Fibroblast of lung (primary cell): ENCODE data around the gene IP6K2. TPM values are rescaled to one million over a fixed set of nuclear protein-coding genes. Genes with fewer than 3 reads are reported as not detected.
A peak's percentile ranks its signal among the peaks of the same experiment; 100 is the strongest.
"Not testable (repeated sequence)": the region's sequence is repeated elsewhere in the genome, so short reads cannot be mapped to it uniquely, and the experiment has no call there.

Source experiments
- DNase-seq, 2 donors: peaks; one replicate each; pipeline versions ENCODE4 v3.0.0 to v3.0.0-alpha.2; 2010; ENCODE audit warnings: low read depth in 2 of 2
- H2AFZ ChIP-seq: 2 replicates; pipeline ENCODE4 v1.5.1; 2012; ENCODE audit warnings: low read length, control low read depth, inconsistent platforms
- H3K27ac ChIP-seq: 2 replicates; pipeline ENCODE4 v1.5.1; 2011; ENCODE audit warnings: low read length, control low read depth; ENCODE audit not compliant: insufficient read depth
- H3K27me3 ChIP-seq: 2 replicates; pipeline ENCODE4 v1.5.1; 2011; ENCODE audit warnings: mild to moderate bottlenecking, low read length; ENCODE audit not compliant: control insufficient read depth, insufficient read depth
- H3K36me3 ChIP-seq: 2 replicates; pipeline ENCODE4 v1.5.1; 2011; ENCODE audit warnings: low read length; ENCODE audit not compliant: control insufficient read depth, insufficient read depth
- H3K4me1 ChIP-seq: 2 replicates; pipeline ENCODE4 v1.5.1; 2011; ENCODE audit warnings: low read length; ENCODE audit not compliant: control insufficient read depth, insufficient read depth; ENCODE audit errors: extremely low read depth
- H3K4me2 ChIP-seq: 2 replicates; pipeline ENCODE4 v1.5.1; 2011; ENCODE audit warnings: low read length, control low read depth; ENCODE audit not compliant: insufficient read depth; ENCODE audit errors: extremely low read depth
- H3K4me3 ChIP-seq, 4 experiments: fragments of 200-600 bp in 1 of 4; sonication (generic) in 1 of 4; replicated peaks in 1 of 4; 2 replicates each; pipeline ENCODE4 v1.5.1; 2011 to 2016; ENCODE audit warnings: low read length in 4 of 4, low read depth in 3 of 4, mild to moderate bottlenecking in 3 of 4, control low read depth in 2 of 4, inconsistent platforms in 1 of 4, mixed read lengths in 1 of 4; ENCODE audit not compliant: insufficient read depth in 1 of 4; ENCODE audit errors: control extremely low read depth in 1 of 4
- H3K79me2 ChIP-seq: 2 replicates; pipeline ENCODE4 v1.5.1; 2012; ENCODE audit warnings: mild to moderate bottlenecking, low read length, inconsistent platforms; ENCODE audit not compliant: control insufficient read depth, insufficient read depth
- H3K9ac ChIP-seq: 2 replicates; pipeline ENCODE4 v1.5.1; 2011; ENCODE audit warnings: mild to moderate bottlenecking, low read length, control low read depth; ENCODE audit not compliant: insufficient read depth
- H3K9me3 ChIP-seq: 2 replicates; pipeline ENCODE4 v1.5.1; 2012; ENCODE audit warnings: low read depth, low read length; ENCODE audit not compliant: control insufficient read depth, insufficient read depth
- H4K20me1 ChIP-seq: 2 replicates; pipeline ENCODE4 v1.5.1; 2011; ENCODE audit warnings: low read length; ENCODE audit not compliant: control insufficient read depth, insufficient read depth; ENCODE audit errors: extremely low read depth
- EZH2 ChIP-seq: IDR thresholded peaks from 2 replicates; pipeline ENCODE4 v1.5.1; 2012; ENCODE audit warnings: low read length, control low read depth, mild to moderate bottlenecking; ENCODE audit errors: missing control alignments
- polyA plus RNA-seq, 2 donors: library from polyadenylated mRNA; depleted of rRNA in 1 of 2; stranded (reverse) in 1 of 2; unstranded in 1 of 2; fragments of >200 nt; gene quantifications; 2 replicates each; pipeline ENCODE4 v1.2.1, GENCODE V29; 2011 to 2012; ENCODE audit warnings: missing spikeins in 1 of 2
- total RNA-seq: library from RNA; depleted of rRNA; stranded (reverse); fragments of >200 nt; gene quantifications from 2 replicates; pipeline ENCODE4 v1.2.1, GENCODE V29; 2014
- TF ChIP-seq, protein P1 (sequence below), 2 donors: IDR thresholded peaks in 1 of 2; conservative IDR thresholded peaks in 1 of 2; 1 replicate in 1 of 2; 2 replicates in 1 of 2; pipeline ENCODE4 v1.5.1; 2011 to 2012; ENCODE audit warnings: low read length in 2 of 2, control low read depth in 1 of 2, inconsistent platforms in 1 of 2, low read depth in 1 of 2, mild to moderate bottlenecking in 1 of 2

IP6K2 gene
- total and polyA plus RNA-seq, 2 donors (not counting 1 experiment from before 2014, with no cell fraction given): 53.5 to 58.9 TPM

- no peak overlapping the region for H3K9ac ChIP-seq
- peaks cover 5% of the 10 kb centered on the region for H3K4me1 ChIP-seq
- TF ChIP-seq, protein P1, sequence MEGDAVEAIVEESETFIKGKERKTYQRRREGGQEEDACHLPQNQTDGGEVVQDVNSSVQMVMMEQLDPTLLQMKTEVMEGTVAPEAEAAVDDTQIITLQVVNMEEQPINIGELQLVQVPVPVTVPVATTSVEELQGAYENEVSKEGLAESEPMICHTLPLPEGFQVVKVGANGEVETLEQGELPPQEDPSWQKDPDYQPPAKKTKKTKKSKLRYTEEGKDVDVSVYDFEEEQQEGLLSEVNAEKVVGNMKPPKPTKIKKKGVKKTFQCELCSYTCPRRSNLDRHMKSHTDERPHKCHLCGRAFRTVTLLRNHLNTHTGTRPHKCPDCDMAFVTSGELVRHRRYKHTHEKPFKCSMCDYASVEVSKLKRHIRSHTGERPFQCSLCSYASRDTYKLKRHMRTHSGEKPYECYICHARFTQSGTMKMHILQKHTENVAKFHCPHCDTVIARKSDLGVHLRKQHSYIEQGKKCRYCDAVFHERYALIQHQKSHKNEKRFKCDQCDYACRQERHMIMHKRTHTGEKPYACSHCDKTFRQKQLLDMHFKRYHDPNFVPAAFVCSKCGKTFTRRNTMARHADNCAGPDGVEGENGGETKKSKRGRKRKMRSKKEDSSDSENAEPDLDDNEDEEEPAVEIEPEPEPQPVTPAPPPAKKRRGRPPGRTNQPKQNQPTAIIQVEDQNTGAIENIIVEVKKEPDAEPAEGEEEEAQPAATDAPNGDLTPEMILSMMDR (conservative IDR thresholded peaks at IDR 0.05 in 1 of 2, IDR thresholded peaks at IDR 0.05 in 1 of 2; ENCODE audit: low read depth in 1 of 2, low read length in 2 of 2): no peak
- TF ChIP-seq EZH2: no peak
- H3K27me3 ChIP-seq: no peaks in the 10 kb centered on the region
- H3K4me2 ChIP-seq: no peak overlapping the region
- no peak overlapping the region for H2AFZ ChIP-seq
- no peaks in the 10 kb centered on the region for H3K9me3 ChIP-seq
- no peak for DNase-seq
- H3K27ac ChIP-seq: no peak overlapping the region
- H3K36me3 ChIP-seq: no peaks in the 10 kb centered on the region
- no peak overlapping the region for H3K4me3 ChIP-seq
- H3K79me2 ChIP-seq: no peaks in the 10 kb centered on the region
- H4K20me1 ChIP-seq: no peaks in the 10 kb centered on the region
Observed at GRCh38 chr3:48739617-48739954, 22.6 kb upstream of the IP6K2 start.

DNA sequence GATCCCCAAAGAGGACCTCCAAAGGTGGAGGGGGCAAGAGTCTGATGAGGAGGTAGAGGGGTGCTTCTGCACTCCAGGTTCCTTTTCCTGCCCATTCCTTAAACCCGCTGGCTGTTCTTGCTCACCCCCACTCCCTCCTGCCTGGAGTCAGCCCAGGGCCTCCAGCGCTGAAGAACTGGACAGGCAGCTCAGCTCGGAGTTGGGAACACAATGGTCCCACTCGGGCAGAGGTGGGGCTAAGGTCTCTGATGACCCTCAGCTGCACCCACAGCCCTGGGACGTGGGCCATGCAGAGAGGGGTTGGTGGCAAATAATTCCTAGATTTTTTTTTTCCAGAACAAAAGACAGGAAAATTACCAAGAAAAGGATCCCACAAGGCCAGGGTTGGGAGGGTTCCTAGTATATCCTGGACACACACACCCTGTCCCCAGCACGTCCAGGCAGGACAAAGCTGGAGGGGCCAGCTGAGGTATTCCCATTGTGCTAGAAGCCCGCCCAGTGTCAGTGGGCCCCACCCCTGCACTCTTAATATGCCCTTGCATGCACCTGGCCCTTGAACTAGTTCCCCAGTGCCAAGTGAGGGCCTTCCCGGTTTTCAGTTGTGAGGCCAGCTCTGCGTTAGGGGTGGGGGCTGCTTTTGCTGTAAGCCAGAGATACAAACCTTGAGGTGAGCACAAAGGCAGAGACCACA lies 22.1 kb upstream of the IP6K2 start:
- Histone ChIP-seq H3K79me2 (no peaks in the 10 kb centered on the region), H3K27ac (no peak overlapping the region), H3K4me3 (no peak overlapping the region), H3K4me2 (no peak overlapping the region), H3K27me3 (no peaks in the 10 kb centered on the region), H3K36me3 (no peaks in the 10 kb centered on the region), H3K4me1 (peaks cover 5% of the 10 kb centered on the region), H3K9ac (no peak overlapping the region), H4K20me1 (no peaks in the 10 kb centered on the region), H3K9me3 (no peaks in the 10 kb centered on the region), H2AFZ (no peak overlapping the region)
- no peak for DNase-seq
- TF ChIP-seq EZH2: no peak
- TF ChIP-seq, protein P1 (conservative IDR thresholded peaks at IDR 0.05 in 1 of 2, IDR thresholded peaks at IDR 0.05 in 1 of 2; ENCODE audit: low read depth in 1 of 2, low read length in 2 of 2): no peak

- Histone ChIP-seq H3K4me2 (no peak overlapping the region), H3K9ac (no peak overlapping the region), H3K9me3 (no peaks in the 10 kb centered on the region), H4K20me1 (no peaks in the 10 kb centered on the region), H2AFZ (no peak overlapping the region), H3K79me2 (no peaks in the 10 kb centered on the region), H3K27me3 (no peaks in the 10 kb centered on the region), H3K27ac (no peak overlapping the region), H3K4me1 (peaks cover 5% of the 10 kb centered on the region), H3K36me3 (no peaks in the 10 kb centered on the region), H3K4me3 (no peak overlapping the region)
- DNase-seq: peak in 1 of 2 donors; percentile 66
- TF ChIP-seq EZH2: no peak
- TF ChIP-seq, protein P1 (conservative IDR thresholded peaks at IDR 0.05 in 1 of 2, IDR thresholded peaks at IDR 0.05 in 1 of 2; ENCODE audit: low read depth in 1 of 2, low read length in 2 of 2): no peak
Observed at GRCh38 chr3:48738144-48738536, 21.1 kb upstream of the IP6K2 start.

GRCh38 chr3:48735075-48735767 lies 18.2 kb upstream of the IP6K2 start:
- H3K4me3 ChIP-seq, H3K4me2 ChIP-seq, H3K27ac ChIP-seq, H4K20me1 ChIP-seq, DNase-seq, H3K4me1 ChIP-seq, H3K27me3 ChIP-seq, H3K36me3 ChIP-seq, H3K9ac ChIP-seq, H3K9me3 ChIP-seq, H2AFZ ChIP-seq, H3K79me2 ChIP-seq: not testable (repeated sequence)
